Neural crest cell (in vitro differentiated cells): ENCODE data around the gene LCP2. TPM values are rescaled to one million over a fixed set of nuclear protein-coding genes. Genes with fewer than 3 reads are reported as not detected.

ENCODE experiments used
- DNase-seq: peaks from one replicate; pipeline ENCODE4 v3.0.0; 2021; ENCODE audit warnings: low read depth, mixed read lengths, low spot score
- H3K27ac Mint-ChIP-seq: one replicate; pipeline ENCODE4 v1.8.0; 2021; ENCODE audit warnings: mild to moderate bottlenecking, mixed read lengths; ENCODE audit not compliant: unreplicated experiment
- H3K27me3 Mint-ChIP-seq: 2 replicates; pipeline ENCODE4 v1.8.0; 2021; ENCODE audit warnings: low read depth, mild to moderate bottlenecking, mixed read lengths
- H3K36me3 Mint-ChIP-seq: 2 replicates; pipeline ENCODE4 v1.8.0; 2021; ENCODE audit warnings: low read depth, mild to moderate bottlenecking, mixed read lengths
- H3K4me1 Mint-ChIP-seq: 2 replicates; pipeline ENCODE4 v1.8.0; 2021; ENCODE audit warnings: mixed read lengths
- H3K4me3 Mint-ChIP-seq: one replicate; pipeline ENCODE4 v1.8.0; 2021; ENCODE audit warnings: mild to moderate bottlenecking, mixed read lengths
- H3K9me3 Mint-ChIP-seq: 2 replicates; pipeline ENCODE4 v1.8.0; 2021; ENCODE audit warnings: mixed read lengths
- CTCF ChIP-seq: fragments of 200-600 bp; sonication (generic); conservative IDR thresholded peaks from 2 replicates; pipeline ENCODE4 v1.5.0; 2021; ENCODE audit warnings: antibody characterized with exemption, mild to moderate bottlenecking
- total RNA-seq: library from RNA; stranded (reverse); gene quantifications from 2 replicates; pipeline ENCODE4 v1.2.1, GENCODE V29; 2021

Gene LCP2
- total RNA-seq, 1 donor from 2014 or later, result not detected

DNA sequence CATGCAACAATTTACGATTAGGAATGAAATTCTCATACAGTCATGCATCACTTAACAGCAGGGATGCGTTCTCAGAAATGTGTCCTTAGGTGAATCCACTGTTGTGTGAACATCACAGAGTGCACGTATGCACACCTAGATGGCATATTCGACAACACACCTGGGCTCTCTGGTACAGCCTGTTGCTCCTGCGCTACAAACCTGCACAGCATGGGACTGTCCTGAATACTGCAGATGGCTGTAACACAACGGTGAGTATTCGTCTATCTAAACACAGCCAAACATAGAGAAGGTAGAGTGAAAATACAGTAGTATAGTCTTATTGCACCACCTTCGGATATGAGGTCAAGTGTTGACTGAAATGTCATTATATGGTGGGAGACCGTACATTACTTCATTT, 44.0 kb upstream of the LCP2 start:
- H3K36me3 Mint-ChIP-seq, result peaks cover 3% of the 10 kb centered on the region
- H3K9me3 Mint-ChIP-seq, result peaks cover 13% of the 10 kb centered on the region
- no peaks in the 10 kb centered on the region for H3K27me3 Mint-ChIP-seq
- H3K4me1 Mint-ChIP-seq, result peaks cover 5% of the 10 kb centered on the region
- DNase-seq, result no peak
- no peak for TF ChIP-seq CTCF
- H3K27ac Mint-ChIP-seq, result no peak overlapping the region
- no peak overlapping the region for H3K4me3 Mint-ChIP-seq

- H3K9me3 Mint-ChIP-seq, result peaks cover 8% of the 10 kb centered on the region
- H3K4me3 Mint-ChIP-seq, result no peak overlapping the region
- peaks cover 7% of the 10 kb centered on the region for H3K4me1 Mint-ChIP-seq
- no peak for DNase-seq
- no peak for TF ChIP-seq CTCF
- H3K27ac Mint-ChIP-seq, result no peak overlapping the region
- peaks cover 3% of the 10 kb centered on the region for H3K36me3 Mint-ChIP-seq
- H3K27me3 Mint-ChIP-seq, result no peaks in the 10 kb centered on the region
Observed at GRCh38 chr5:170339780-170340167, 42.2 kb upstream of the LCP2 start.

DNA sequence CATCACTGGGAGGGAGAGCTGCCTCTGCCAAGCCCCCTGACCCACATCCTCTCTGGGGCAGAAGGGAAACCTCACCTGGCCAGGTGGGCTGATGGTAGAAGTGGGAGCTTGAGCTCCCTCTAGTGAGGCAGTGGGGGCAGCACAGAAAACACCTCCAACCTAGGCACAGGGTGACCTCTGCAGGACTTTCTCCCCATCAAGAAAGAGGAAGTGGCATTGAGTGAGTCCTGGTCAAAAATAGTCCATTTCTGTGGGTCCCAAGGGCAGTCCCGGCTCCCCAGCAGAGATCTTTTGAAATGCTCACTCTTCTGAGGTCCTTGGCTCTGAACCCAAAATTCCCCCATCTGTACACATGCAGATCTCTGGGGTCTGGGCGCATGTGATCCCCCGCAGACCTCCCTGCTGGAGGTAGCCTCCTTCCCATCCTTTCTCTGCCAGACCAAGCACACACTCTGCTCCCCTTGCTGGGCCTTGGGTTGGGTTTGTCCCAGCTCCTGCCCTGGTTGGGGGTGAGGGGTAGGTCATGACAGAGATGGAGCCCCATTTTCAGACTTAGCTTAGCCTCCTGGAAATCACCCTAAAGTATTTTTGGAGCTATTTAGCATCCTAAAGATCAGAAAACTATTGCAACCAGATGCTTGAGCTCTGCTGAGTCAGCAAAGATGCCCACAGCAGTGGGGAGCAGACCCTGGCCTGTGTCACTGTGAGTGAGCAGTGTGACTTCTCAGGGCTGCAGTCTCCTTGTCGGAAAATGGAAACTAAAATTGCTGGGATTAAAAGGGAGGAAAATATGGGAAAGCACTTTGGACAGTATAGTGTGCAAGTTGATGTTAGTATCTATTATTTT, 41.6 kb upstream of the LCP2 start:
- Mint-ChIP-seq H3K36me3 (peaks cover 3% of the 10 kb centered on the region), H3K4me1 (peaks cover 12% of the 10 kb centered on the region), H3K27me3 (no peaks in the 10 kb centered on the region), H3K9me3 (peaks cover 3% of the 10 kb centered on the region), H3K4me3 (no peak overlapping the region), H3K27ac (no peak overlapping the region)
- DNase-seq, result no peak
- no peak for TF ChIP-seq CTCF

GRCh38 chr5:170338291-170338690, 40.7 kb upstream of the LCP2 start:
- no peak overlapping the region for H3K27ac Mint-ChIP-seq
- peaks cover 20% of the 10 kb centered on the region for H3K4me1 Mint-ChIP-seq
- no peaks in the 10 kb centered on the region for H3K9me3 Mint-ChIP-seq
- DNase-seq, result no peak
- no peak overlapping the region for H3K4me3 Mint-ChIP-seq
- H3K36me3 Mint-ChIP-seq, result peaks cover 3% of the 10 kb centered on the region
- no peaks in the 10 kb centered on the region for H3K27me3 Mint-ChIP-seq
- no peak for TF ChIP-seq CTCF

DNA sequence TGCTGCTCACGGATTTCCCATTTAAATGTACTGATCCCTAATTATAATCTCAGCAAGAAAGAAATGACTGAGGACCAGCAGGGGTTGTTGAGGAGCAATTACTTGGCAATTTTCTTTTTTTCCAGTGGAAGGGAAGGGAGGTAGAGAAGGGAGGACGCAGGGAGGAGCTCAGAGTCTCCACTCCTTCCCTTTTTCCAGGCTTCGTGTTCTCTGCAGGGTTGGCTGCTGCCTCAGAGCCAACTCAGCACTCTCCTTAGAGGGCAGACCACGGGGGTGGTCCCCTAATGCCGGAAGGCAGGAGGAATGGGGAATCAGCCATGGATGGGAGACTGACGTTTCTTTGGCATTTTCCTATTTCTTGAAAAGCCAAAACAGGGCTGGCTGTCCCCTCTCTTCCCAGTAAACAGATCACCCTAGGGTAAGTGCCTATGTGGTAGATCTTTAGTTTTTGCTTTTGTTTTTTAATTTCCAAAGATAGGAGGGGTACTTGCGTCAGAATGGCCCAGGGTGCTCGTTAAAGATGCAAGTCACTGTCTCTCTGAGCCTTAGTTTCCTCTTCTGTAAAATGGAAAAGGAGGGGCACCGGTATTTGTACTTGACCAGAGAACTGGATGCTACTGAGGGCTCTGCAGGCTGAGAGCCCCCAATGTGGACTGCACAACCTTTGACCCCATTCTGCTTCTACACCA, 39.6 kb upstream of the LCP2 start:
- H3K9me3 Mint-ChIP-seq, result no peaks in the 10 kb centered on the region
- no peak for DNase-seq
- no peaks in the 10 kb centered on the region for H3K27me3 Mint-ChIP-seq
- no peak for TF ChIP-seq CTCF
- no peak overlapping the region for H3K4me3 Mint-ChIP-seq
- peaks cover 3% of the 10 kb centered on the region for H3K36me3 Mint-ChIP-seq
- H3K27ac Mint-ChIP-seq, result no peak overlapping the region
- peaks cover 28% of the 10 kb centered on the region for H3K4me1 Mint-ChIP-seq
